ENCODE data around the gene TIAL1.
"Not testable (repeated sequence)": the region's sequence is repeated elsewhere in the genome, so short reads cannot be mapped to it uniquely, and the experiment has no call there.

TIAL1 gene, protein sequence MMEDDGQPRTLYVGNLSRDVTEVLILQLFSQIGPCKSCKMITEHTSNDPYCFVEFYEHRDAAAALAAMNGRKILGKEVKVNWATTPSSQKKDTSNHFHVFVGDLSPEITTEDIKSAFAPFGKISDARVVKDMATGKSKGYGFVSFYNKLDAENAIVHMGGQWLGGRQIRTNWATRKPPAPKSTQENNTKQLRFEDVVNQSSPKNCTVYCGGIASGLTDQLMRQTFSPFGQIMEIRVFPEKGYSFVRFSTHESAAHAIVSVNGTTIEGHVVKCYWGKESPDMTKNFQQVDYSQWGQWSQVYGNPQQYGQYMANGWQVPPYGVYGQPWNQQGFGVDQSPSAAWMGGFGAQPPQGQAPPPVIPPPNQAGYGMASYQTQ

GRCh38 chr10:119596537-119597404 is at the start of gene TIAL1:
Gene TIAL1 (minus strand): TSS chr10:119596964. CDS start chr10:119596465, 499 bp downstream.
- DNase-seq = peak; percentile 89

DNA sequence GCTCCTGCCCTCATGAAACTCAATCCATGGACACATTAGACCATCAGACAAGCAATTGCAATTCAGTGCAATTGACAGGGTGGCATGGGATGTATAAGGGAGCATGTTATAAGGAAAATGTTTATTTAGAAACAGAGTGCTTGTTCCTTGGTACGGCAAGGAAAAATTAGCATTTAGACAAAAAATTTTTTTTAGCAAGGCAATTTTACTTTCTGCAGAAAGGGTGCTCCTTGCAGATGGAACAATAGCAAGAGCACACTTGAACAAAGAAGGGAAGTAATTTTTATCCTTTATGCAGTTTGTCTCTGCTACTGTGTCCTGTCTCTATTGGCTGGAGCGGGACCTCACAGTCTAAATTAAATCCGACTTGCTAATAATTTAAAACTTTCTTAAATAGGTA is 48.2 kb upstream of the TIAL1 start:
- DNase-seq = no peak

- DNase-seq = no peak
Measured at GRCh38 chr10:119644205-119644814, 47.5 kb upstream of the TIAL1 start.

DNA sequence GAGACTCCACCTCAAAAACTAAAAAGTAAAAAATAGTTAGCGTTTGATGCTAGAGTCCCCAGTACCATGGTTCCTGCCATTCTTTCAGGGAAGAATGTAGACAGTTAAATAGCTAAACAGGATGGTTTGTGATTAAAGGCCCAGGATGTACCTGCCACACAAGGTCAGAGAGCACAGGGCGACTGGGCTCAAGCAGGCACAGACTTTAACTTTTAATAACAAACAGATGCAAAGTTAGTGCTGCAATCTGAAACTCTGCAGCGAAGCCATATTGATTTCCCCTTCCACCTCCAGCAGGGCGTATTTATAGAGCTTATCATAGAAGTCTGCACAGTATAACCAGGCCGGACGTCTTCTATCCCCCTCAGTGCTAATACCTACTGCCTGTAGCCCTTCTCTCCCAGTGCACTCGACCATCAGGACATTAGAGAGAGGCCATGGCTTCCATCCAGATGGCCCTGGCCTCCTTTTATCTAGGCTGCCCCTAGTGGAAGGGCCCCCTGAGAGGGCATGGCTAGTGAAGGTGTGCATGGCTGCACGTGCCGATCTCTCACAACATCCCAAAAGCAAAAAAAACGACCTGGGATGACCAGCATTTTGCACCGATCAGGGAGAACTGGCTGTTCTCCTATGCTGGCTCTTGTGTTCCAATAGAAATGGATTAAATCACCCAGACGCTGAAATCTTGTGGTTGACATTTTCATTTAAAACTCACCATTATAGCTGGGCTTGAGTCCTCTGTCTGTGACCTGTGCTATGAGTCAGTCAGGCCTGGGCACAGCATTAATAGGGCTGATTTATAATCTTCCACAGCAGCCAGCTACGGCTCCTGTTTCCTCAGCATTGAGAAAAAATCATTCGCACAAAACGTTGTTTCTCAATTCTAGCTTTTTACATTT is 46.8 kb upstream of the TIAL1 start:
- DNase-seq = no peak

- no peak for DNase-seq
Measured at GRCh38 chr10:119642556-119643111, 45.9 kb upstream of the TIAL1 start.

GRCh38 chr10:119640875-119641526 is 44.2 kb upstream of the TIAL1 start:
- no peak for DNase-seq

- no peak for DNase-seq
Measured at GRCh38 chr10:119640384-119640783, 43.6 kb upstream of the TIAL1 start.

GRCh38 chr10:119638982-119639381 is 42.2 kb upstream of the TIAL1 start:
- DNase-seq = no peak

- DNase-seq = no peak
Measured at GRCh38 chr10:119637631-119638030, 40.9 kb upstream of the TIAL1 start.

DNA sequence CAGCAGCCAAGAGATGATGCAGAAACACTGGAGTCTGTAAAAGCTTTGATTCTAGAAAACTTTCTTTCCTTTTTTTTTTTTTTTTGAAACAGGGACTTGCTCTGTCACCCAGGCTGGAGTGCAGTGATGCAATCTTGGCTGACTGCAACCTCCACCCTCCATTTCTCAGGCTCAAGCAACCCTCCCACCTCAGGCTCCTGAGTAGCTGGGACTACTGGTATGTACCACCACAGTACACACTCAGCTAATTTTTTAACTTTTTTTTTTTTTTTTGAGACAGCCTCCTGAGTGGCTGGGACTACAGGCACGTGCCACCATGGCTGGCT is 37.4 kb upstream of the TIAL1 start:
- DNase-seq = no peak

DNA sequence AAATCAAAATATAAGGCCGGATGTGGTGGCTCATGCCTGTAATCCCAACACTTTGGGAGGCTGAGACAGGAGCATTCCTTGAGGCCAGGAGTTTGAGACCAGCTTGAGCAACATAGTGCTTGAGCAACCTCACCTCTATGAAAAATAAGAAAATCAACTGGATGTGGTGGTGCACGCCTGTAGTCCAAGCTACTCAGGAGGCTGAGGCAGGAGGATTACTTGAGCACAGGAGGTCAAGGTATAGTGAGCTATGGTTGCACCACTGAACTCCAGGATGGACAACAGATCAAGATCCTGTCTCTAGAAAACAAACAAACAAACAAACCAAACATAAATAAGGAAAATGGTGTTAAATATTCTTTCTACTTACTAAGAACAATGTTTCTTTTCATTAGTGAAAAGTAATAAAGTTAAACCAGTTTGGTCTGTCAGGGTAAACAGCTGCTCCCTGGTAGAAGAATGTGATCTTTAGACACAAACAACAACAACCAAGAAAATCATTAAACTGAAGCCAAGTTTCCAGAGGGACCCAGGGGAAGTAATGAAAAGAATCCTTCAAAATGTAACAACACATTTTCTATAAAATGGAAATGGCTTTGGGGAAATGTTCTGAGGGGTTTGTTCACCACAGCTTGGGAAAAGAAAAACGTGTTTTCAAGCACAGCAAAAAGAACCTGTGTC is 36.9 kb upstream of the TIAL1 start:
- no peak for DNase-seq

GRCh38 chr10:119630300-119630699 is 33.5 kb upstream of the TIAL1 start:
- no peak for DNase-seq

GRCh38 chr10:119625570-119626280 is 29.0 kb upstream of the TIAL1 start:
- no peak for DNase-seq

GRCh38 chr10:119621078-119621384 is 24.3 kb upstream of the TIAL1 start:
- DNase-seq = no peak

DNA sequence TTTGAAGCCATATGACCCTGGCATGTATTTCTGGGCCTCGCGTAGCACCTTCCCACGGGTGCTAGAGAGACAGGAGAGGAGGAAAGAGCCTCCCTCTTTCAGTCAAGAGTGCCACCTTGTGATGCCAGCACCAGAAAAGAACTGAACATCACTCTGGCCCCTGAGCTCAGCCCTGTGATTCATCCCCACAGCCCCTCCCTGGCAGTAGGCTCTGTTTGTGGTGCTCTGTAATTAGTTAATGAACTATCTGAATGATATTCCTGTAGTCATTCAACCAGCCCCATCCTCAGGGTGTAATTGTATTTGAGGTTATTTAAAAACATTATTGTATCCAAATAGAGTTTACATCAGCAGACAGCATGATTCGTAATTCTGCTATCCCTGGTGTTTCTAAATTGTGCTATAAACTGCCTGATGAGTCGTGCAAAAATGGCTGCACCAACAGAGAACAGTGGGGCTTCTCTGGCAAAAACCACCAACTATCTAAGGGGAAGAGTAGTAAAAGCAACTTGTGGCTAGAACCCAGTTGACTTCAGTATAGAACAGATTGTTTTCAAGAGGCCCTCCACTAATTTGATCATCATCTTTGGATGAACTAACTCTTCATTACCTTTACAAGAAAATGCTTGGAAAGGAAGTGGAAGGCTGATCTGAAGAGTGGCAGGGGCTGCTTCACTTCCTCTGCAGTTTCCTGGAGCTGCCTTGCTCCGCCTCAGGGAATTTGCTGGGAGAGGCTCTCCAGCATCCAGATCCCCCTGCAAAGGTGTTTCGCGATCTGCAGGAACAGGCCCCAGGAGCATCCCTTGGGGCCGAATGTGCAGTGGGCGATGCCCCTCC is 23.7 kb upstream of the TIAL1 start:
- no peak for DNase-seq

DNA sequence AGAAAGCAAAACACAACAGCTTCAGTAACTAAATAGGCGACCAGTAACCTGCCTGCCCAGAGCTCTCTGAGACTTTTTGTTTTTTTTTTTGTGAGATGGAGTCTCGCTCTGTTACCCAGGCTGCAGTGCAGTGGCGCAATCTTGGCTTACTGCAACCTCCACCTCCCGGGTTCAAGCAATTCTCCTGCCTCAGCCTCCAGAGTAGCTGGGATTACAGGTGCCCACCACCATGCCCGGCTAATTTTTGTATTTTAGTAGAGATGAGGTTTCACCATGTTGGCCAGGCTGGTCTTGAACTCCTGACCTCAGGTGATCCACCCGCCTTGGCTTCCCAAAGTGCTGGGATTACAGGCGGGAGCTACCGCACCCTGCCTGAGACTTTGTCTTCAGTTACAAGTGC is 23.0 kb upstream of the TIAL1 start:
- not testable (repeated sequence) for DNase-seq

DNA sequence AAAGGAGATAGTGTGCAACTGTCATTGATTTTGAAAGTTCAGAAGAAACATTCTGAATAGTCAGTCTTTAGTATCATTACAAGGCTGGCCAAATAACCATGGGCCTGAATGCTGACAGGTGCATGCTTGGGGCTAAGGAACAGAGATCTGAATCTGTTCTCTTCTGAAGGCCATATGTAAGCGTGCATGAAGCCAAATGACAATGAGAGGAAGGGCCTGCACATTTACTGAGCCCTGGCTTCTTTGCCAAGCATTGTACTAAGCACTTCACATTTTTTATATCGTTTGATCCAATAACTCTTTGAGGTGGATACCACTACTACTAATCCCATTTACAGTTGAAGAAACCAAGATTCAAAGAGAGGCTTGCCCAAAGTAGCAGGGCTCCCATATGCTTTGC is 22.5 kb upstream of the TIAL1 start:
- DNase-seq = no peak

GRCh38 chr10:119616882-119617570 is 20.3 kb upstream of the TIAL1 start:
- no peak for DNase-seq

DNA sequence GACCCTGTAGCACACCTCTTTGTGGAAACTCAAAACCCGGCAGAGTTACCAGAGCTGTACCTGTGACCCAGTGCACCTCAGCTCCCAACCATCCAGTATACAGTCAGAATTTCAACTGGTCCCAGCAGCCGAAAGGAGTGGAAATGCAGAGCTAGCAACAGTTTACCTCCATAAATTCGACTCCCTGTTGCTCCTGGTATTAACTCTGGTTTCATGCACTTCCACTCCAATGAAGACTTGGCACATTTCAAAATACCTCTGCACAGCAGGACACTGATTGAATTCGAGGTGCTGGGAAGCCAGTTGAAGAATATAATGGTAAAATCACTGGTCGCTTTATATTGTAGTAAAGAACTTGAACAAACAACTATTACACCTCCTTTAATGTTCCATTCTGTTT is 17.9 kb upstream of the TIAL1 start:
- no peak for DNase-seq

Data from NCI-H2171 (cell line).